H9 (cell line): ENCODE results near the gene PTBP3. TPM values are rescaled to one million over a fixed set of nuclear protein-coding genes. Genes with fewer than 3 reads are reported as not detected.

Experiments
- DNase-seq: peaks from one replicate; pipeline ENCODE4 v3.0.0-alpha.2; 2017
- H2AFZ ChIP-seq: one replicate; pipeline ENCODE4 v1.6.1; 2013; ENCODE audit warnings: mild to moderate bottlenecking, low read length, control low read depth, moderate library complexity
- H2AK5ac ChIP-seq: 2 replicates; pipeline ENCODE4 v1.6.1; 2013; ENCODE audit warnings: low read length, control low read depth, mixed read lengths; ENCODE audit not compliant: insufficient read length
- H2BK120ac ChIP-seq: one replicate; pipeline ENCODE4 v1.6.1; 2013; ENCODE audit warnings: low read depth, mild to moderate bottlenecking, low read length, control low read depth, inconsistent platforms; ENCODE audit not compliant: poor library complexity, severe bottlenecking
- H2BK12ac ChIP-seq: 2 replicates; pipeline ENCODE4 v1.6.1; 2013; ENCODE audit warnings: low read length, control low read depth, mixed read lengths, low read depth; ENCODE audit not compliant: insufficient read length
- H2BK15ac ChIP-seq: 2 replicates; pipeline ENCODE4 v1.6.1; 2013; ENCODE audit warnings: low read depth, low read length, control low read depth
- H2BK20ac ChIP-seq: one replicate; pipeline ENCODE4 v1.6.1; 2013; ENCODE audit warnings: low read depth, mild to moderate bottlenecking, low read length, control low read depth, inconsistent platforms; ENCODE audit not compliant: poor library complexity, severe bottlenecking
- H2BK5ac ChIP-seq: 2 replicates; pipeline ENCODE4 v1.6.1; 2013; ENCODE audit warnings: low read length, control low read depth, mixed read lengths; ENCODE audit not compliant: insufficient read length
- H3K14ac ChIP-seq: 2 replicates; pipeline ENCODE4 v1.6.1; 2013; ENCODE audit warnings: low read length, control low read depth; ENCODE audit not compliant: insufficient read depth
- H3K18ac ChIP-seq: 2 replicates; pipeline ENCODE4 v1.6.1; 2013; ENCODE audit warnings: low read depth, mild to moderate bottlenecking, mixed read lengths, low read length, control low read depth; ENCODE audit not compliant: insufficient read length
- H3K23ac ChIP-seq: 2 replicates; pipeline ENCODE4 v1.6.1; 2013; ENCODE audit warnings: low read length, control low read depth, mixed read lengths, low read depth; ENCODE audit not compliant: insufficient read length
- H3K23me2 ChIP-seq: 2 replicates; pipeline ENCODE4 v1.6.1; 2013; ENCODE audit warnings: low read depth, mild to moderate bottlenecking, mixed read lengths, low read length, control low read depth; ENCODE audit not compliant: insufficient read length, poor library complexity, severe bottlenecking
- H3K27ac ChIP-seq: 2 replicates; pipeline ENCODE4 v1.5.1; 2013; ENCODE audit warnings: low read length, control low read depth, mixed read lengths, low read depth; ENCODE audit not compliant: insufficient read length
- H3K27me3 ChIP-seq: 2 replicates; pipeline ENCODE4 v1.6.1; 2013; ENCODE audit warnings: low read length, control low read depth, inconsistent platforms; ENCODE audit not compliant: insufficient read depth
- H3K4ac ChIP-seq: 2 replicates; pipeline ENCODE4 v1.6.1; 2013; ENCODE audit warnings: low read depth, mild to moderate bottlenecking, control low read depth, inconsistent platforms, low read length, moderate library complexity
- H3K4me1 ChIP-seq: 2 replicates; pipeline ENCODE4 v1.6.1; 2013; ENCODE audit warnings: low read length, control low read depth, inconsistent platforms; ENCODE audit not compliant: insufficient read depth
- H3K4me2 ChIP-seq: 2 replicates; pipeline ENCODE4 v1.6.1; 2013; ENCODE audit warnings: low read length, control low read depth, mixed read lengths; ENCODE audit not compliant: insufficient read length, insufficient read depth
- H3K56ac ChIP-seq: 2 replicates; pipeline ENCODE4 v1.6.1; 2013; ENCODE audit warnings: low read depth, mild to moderate bottlenecking, mixed read lengths, low read length, control low read depth; ENCODE audit not compliant: insufficient read length
- H3K79me1 ChIP-seq: 2 replicates; pipeline ENCODE4 v1.6.1; 2013; ENCODE audit warnings: low read depth, mild to moderate bottlenecking, moderate library complexity, low read length, control low read depth, inconsistent platforms; ENCODE audit not compliant: insufficient read depth, poor library complexity, severe bottlenecking
- H3K79me2 ChIP-seq: 2 replicates; pipeline ENCODE4 v1.6.1; 2013; ENCODE audit warnings: low read length, control low read depth, inconsistent platforms; ENCODE audit not compliant: insufficient read depth
- H3K9ac ChIP-seq: 2 replicates; pipeline ENCODE4 v1.6.1; 2013; ENCODE audit warnings: low read length, control low read depth, mixed read lengths; ENCODE audit not compliant: insufficient read length; ENCODE audit errors: extremely low read depth
- H3K9me3 ChIP-seq: one replicate; pipeline ENCODE4 v1.6.1; 2013; ENCODE audit warnings: low read depth, low read length, inconsistent platforms; ENCODE audit not compliant: control insufficient read depth
- H3T11ph ChIP-seq: one replicate; pipeline ENCODE4 v1.6.1; 2013; ENCODE audit warnings: mild to moderate bottlenecking, low read length, control low read depth, inconsistent platforms
- H4K20me1 ChIP-seq: one replicate; pipeline ENCODE4 v1.6.1; 2013; ENCODE audit not compliant: control insufficient read depth, insufficient read length, insufficient read depth
- H4K5ac ChIP-seq: 2 replicates; pipeline ENCODE4 v1.6.1; 2013; ENCODE audit warnings: low read depth, mild to moderate bottlenecking, mixed read lengths, low read length, control low read depth; ENCODE audit not compliant: insufficient read length
- H4K8ac ChIP-seq: replicated peaks from 2 replicates; pipeline ENCODE4 v1.6.1; 2013; ENCODE audit warnings: low read length, control low read depth, mixed read lengths, low read depth; ENCODE audit not compliant: insufficient read length
- H4K91ac ChIP-seq: 2 replicates; pipeline ENCODE4 v1.6.1; 2013; ENCODE audit warnings: low read depth, mild to moderate bottlenecking, moderate library complexity, mixed read lengths, low read length, control low read depth; ENCODE audit not compliant: insufficient read length
- H3K27ac Mint-ChIP-seq, 3 experiments: 2 replicates in 2 of 3; 3 replicates in 1 of 3; pipeline ENCODE4 v1.8.0; 2020 to 2021; ENCODE audit warnings: mixed read lengths in 3 of 3, mild to moderate bottlenecking in 1 of 3, moderate library complexity in 1 of 3
- H3K27me3 Mint-ChIP-seq: 2 replicates; pipeline ENCODE4 v1.8.0; 2021; ENCODE audit warnings: low read depth, mild to moderate bottlenecking, moderate library complexity, mixed read lengths
- H3K36me3 Mint-ChIP-seq, 3 experiments: 2 replicates in 2 of 3; 3 replicates in 1 of 3; pipeline ENCODE4 v1.8.0; 2020 to 2021; ENCODE audit warnings: low read depth in 3 of 3, mixed read lengths in 3 of 3; ENCODE audit not compliant: insufficient read depth in 1 of 3
- H3K4me1 Mint-ChIP-seq, 2 experiments: 2 replicates each; pipeline ENCODE4 v1.8.0; 2020; ENCODE audit warnings: mixed read lengths in 2 of 2
- H3K4me3 Mint-ChIP-seq, 2 experiments: 2 replicates in 1 of 2; 3 replicates in 1 of 2; pipeline ENCODE4 v1.8.0; 2020 to 2021; ENCODE audit warnings: mild to moderate bottlenecking in 2 of 2, mixed read lengths in 2 of 2, moderate library complexity in 1 of 2
- H3K9me3 Mint-ChIP-seq, 2 experiments: 2 replicates in 1 of 2; 3 replicates in 1 of 2; pipeline ENCODE4 v1.8.0; 2020; ENCODE audit warnings: mild to moderate bottlenecking in 2 of 2, mixed read lengths in 2 of 2, moderate library complexity in 1 of 2
- CTCF ChIP-seq: fragments of 200-600 bp; sonication (generic); conservative IDR thresholded peaks from 3 replicates; pipeline ENCODE4 v1.8.0; 2021; ENCODE audit warnings: antibody characterized with exemption, mild to moderate bottlenecking
- WGBS: extraction: QIAGEN DNeasy Blood & Tissue Kit; methylation state at CpG from one replicate; pipeline ENCODE4 v1.1.7; 2013; ENCODE audit warnings: missing lambda C conversion rate, low lambda C conversion rate, mixed read lengths; ENCODE audit not compliant: insufficient read length; ENCODE audit errors: extremely low coverage; 5-methylcytosine and 5-hydroxymethylcytosine counted together
- total RNA-seq: library from RNA; stranded (reverse); gene quantifications from 2 replicates; pipeline ENCODE4 v1.2.1, GENCODE V29; 2021

PTBP3 gene
- total RNA-seq, 1 experiment from 2014 or later = 89.5 TPM

GRCh38 chr9:112331674-112331952 lies 1.8 kb downstream of the PTBP3 start:
- no peak overlapping the region for H2AFZ ChIP-seq
- H3K4me1 ChIP-seq = 0 out of 2 replicates have a peak, but pooled peaks cover 2% of the 10 kb centered on the region
- H3K23ac ChIP-seq = no peak overlapping the region
- no peak overlapping the region for H3K9ac ChIP-seq
- no peak for TF ChIP-seq CTCF
- H3K4ac ChIP-seq = no peak overlapping the region
- no peaks in the 10 kb centered on the region for H3K9me3 ChIP-seq
- no peak overlapping the region for H2BK12ac ChIP-seq
- no peak overlapping the region for H2BK120ac ChIP-seq
- no peak overlapping the region for H4K8ac ChIP-seq
- H2BK15ac ChIP-seq = no peak overlapping the region
- H3K9me3 Mint-ChIP-seq = no peaks in the 10 kb centered on the region; a peak in 1 of 5 replicates
- H3K27ac Mint-ChIP-seq = peak overlapping the region in 1 of 3 experiments; percentile 74; a peak in 1 of 7 replicates
- H3K79me1 ChIP-seq = peaks cover 4% of the 10 kb centered on the region
- WGBS = 100% methylated on average over 1 of the region's 4 CpGs
- no peak overlapping the region for H4K5ac ChIP-seq
- no peak overlapping the region for H4K91ac ChIP-seq
- H3K27ac ChIP-seq = no peak overlapping the region
- H3K4me3 Mint-ChIP-seq = peak overlapping the region; percentile 90 to 92
- H3K4me1 Mint-ChIP-seq = peaks cover 21 to 28% of the 10 kb centered on the region in 2 experiments
- no peak overlapping the region for H3K18ac ChIP-seq
- no peak overlapping the region for H3T11ph ChIP-seq
- peaks cover 3% of the 10 kb centered on the region for H3K23me2 ChIP-seq
- H3K79me2 ChIP-seq = peaks cover 22% of the 10 kb centered on the region; the same call in 1 of the 2 replicates
- no peak overlapping the region for H2AK5ac ChIP-seq
- H3K56ac ChIP-seq = no peak overlapping the region
- H4K20me1 ChIP-seq = no peaks in the 10 kb centered on the region
- peak overlapping the region; percentile 36 for H3K4me2 ChIP-seq
- no peak overlapping the region for H3K14ac ChIP-seq
- H2BK5ac ChIP-seq = no peak overlapping the region
- H3K27me3 ChIP-seq = no peaks in the 10 kb centered on the region
- no peaks in the 10 kb centered on the region for H3K27me3 Mint-ChIP-seq
- no peak overlapping the region for H2BK20ac ChIP-seq
- no peak for DNase-seq
- H3K36me3 Mint-ChIP-seq = peaks cover 0 to 1% (median 0%) of the 10 kb centered on the region in 3 experiments; a peak in 1 of 7 replicates
